NCI-H1092 treated with DMSO at 0.1 percent for 48 hours (cell line): Measurements from ENCODE around the gene PPP2R2B.
"Not testable (repeated sequence)": the region's sequence is repeated elsewhere in the genome, so short reads cannot be mapped to it uniquely, and the experiment has no call there.

Experiments used
- DNase-seq: peaks from one replicate; lab custom pipeline; 2025; lab: John Stamatoyannopoulos, UW

The PPP2R2B gene

GRCh38 chr5:146607659-146608332 lies 270.8 kb downstream of the PPP2R2B start:
- no peak for DNase-seq

GRCh38 chr5:146606893-146607292 lies 271.7 kb downstream of the PPP2R2B start:
- DNase-seq = no peak

DNA sequence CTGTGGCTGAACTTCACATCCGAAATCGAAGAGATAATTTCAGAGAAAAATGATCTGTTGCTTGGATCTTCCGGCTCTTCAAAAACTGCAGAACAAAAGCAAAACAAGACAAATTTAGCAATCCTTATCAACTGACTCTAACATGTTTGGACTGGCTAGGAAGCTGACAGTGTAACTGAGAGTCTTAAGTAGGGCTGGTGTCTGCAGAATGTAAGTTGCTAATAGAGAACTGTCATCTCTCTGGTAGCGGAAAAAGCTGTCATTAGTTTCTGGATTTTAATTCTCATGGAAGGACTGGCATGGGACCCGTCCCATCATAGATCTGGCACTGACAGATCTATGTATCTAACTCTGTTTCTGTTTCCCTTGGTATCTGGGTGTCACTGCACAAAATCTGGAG lies 278.2 kb downstream of the PPP2R2B start:
- DNase-seq = no peak

GRCh38 chr5:146599261-146599660 lies 279.3 kb downstream of the PPP2R2B start:
- no peak for DNase-seq

DNA sequence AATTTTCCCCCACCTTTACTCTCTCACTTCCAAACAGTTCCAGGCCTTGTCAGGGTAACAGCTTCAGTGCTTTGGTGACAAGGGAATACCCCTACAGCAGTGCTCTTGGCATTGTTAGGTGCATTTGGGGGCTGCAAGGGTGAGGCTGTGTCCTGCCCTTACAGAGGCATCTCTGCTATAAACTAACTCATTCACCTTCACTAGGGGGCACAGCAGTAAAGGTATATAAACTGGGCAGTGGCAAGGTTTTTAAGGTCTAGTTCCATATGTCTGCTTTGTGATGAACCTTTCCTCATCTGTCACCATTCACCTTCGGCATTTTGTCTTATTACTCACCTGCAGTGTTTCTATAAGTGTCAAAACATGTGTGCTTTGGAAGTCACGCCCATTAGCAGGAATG lies 283.5 kb downstream of the PPP2R2B start:
- DNase-seq = no peak

DNA sequence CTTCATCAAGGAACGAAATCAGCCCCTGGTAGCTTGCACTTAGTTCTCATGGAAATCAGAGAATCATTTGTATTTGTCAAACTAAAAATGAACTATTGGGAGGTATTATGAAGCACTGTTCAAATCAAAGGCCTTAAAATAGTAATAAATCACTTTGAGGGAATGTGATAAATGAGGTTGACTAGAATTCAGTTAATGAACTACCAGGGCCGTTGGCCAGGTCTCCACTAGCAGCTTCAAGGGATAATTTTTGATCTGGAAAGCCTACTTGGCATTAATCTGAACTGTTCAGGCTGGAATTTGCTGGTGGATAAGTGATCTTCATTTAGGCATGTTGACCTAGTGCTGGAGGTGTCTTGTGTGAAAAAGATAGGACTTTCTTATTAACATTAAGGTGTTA lies 286.2 kb downstream of the PPP2R2B start:
- no peak for DNase-seq

DNA sequence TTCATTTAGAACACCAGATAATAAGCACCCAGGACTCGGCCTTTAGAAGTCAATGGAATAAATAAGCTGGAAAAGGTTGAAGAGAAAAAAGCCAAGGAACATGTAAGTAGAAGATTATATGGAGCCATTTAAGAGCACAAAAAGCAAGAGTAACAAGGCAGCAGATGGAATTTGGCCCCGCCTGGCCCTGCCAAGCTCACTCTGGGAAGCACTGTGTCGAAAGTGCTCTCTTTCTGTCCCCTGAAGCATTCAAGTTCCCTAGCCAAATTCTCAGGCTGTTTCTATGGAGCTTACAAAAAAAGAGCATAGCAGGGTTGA lies 289.6 kb downstream of the PPP2R2B start:
- DNase-seq = no peak

DNA sequence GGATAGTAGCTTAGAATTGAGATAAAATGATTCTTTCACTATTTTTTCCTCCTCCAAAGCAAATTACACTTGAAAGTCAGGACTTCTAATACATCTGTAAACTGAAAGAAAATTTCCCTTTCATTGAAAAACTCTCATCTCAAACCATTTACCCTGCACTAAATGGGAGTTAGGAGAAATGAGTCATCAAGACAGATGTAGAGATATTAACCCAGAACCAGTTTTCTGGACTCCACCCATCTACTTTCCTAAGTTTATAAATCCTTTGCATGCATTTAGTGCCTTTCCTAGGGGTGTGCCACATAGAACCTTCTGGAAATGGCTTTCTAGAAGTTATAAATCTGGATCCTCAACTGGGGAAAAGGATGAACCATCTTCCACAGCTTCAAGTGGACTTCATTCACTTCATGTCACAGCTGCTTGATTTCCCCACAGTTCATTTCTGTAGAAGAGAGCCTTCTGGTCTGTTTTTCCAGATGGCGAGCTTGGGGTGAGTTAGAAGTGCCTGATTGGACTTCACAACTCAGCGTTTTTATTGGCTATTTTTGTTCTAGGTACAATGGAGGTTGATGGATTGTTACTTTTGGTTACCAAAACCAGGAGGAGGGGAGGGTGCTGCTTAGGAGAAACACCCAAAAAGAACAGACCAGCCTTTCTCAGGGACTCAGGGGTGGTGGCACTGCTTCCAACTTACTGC lies 290.1 kb downstream of the PPP2R2B start:
- DNase-seq = no peak

GRCh38 chr5:146586752-146587151 lies 291.8 kb downstream of the PPP2R2B start:
- no peak for DNase-seq

- DNase-seq = no peak
Observed at GRCh38 chr5:146584750-146585149, 293.8 kb downstream of the PPP2R2B start.

DNA sequence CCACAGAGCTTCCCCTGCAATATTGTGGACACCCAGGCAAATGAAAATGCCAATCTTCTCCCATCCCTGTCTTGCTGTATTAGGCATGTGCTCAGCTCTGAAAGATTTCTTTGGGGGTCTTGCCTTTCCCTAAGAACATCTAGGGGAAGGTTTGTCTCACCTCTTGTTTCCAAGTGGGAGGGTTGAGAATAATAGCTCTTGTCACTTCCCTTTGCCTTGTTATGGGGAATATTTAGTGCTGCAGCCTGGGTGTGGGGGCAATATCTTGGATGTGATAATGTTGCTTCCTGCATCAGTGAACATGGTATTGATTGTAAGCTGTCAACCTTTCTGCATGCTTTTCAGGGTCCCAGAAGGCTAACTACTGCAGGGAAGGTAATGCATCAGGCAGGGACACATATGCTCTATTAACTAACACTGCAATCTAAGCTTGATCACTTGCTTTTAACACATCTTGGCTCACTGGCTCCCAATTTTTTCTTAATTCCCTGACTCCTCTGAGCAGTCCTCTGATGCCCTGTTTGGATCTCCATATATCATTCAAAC lies 296.4 kb downstream of the PPP2R2B start:
- no peak for DNase-seq

DNA sequence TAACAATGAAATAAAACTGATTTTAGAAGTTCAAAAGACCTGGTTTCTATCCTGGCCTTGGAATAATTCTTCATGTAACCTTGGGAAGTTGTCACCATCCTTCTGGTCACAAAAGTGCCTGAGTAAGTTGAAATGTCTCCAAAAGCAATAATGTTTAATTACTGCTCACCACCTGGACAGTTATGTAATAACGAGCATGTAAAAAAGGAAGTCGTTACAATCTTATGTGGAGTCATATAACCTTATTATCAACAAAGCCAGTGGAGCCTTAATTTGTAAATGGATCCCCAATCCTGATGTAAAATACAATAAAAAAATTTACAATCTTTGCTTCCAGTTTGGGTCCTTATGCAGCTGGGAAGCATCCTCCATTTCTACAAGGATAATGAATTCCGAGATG lies 298.3 kb downstream of the PPP2R2B start:
- DNase-seq = no peak

- DNase-seq = no peak
Observed at GRCh38 chr5:146574713-146575112, 303.8 kb downstream of the PPP2R2B start.

GRCh38 chr5:146568161-146568560 lies 310.4 kb downstream of the PPP2R2B start:
- no peak for DNase-seq

GRCh38 chr5:146565764-146566367 lies 312.7 kb downstream of the PPP2R2B start:
- peak; percentile 77 for DNase-seq

GRCh38 chr5:146564007-146564762 lies 314.4 kb downstream of the PPP2R2B start:
- DNase-seq = no peak

DNA sequence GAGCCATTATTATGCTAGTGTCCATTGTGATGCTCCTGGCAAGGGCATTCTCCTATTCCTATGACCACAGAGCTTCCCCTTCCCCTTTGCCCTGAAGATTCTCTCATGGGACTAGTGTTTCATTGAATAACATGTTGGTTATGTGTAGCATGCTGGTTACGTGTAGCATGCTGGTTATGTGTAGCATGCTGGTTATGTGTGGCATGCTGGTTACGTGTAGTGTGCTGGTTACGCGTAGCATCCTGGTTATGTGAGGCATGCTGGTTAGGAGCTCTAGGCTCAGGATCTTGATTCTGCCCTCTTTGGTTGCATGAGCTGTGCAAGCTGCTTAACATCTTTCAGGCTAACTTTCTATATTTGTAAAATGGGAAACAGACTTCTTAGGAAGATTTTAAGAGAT lies 316.1 kb downstream of the PPP2R2B start:
- no peak for DNase-seq

GRCh38 chr5:146561711-146562110 lies 316.8 kb downstream of the PPP2R2B start:
- no peak for DNase-seq

GRCh38 chr5:146560205-146560812 lies 318.2 kb downstream of the PPP2R2B start:
- DNase-seq = no peak

GRCh38 chr5:146556884-146557283 lies 321.7 kb downstream of the PPP2R2B start:
- DNase-seq = not testable (repeated sequence)

GRCh38 chr5:146553446-146553845 lies 325.1 kb downstream of the PPP2R2B start:
- DNase-seq = no peak

DNA sequence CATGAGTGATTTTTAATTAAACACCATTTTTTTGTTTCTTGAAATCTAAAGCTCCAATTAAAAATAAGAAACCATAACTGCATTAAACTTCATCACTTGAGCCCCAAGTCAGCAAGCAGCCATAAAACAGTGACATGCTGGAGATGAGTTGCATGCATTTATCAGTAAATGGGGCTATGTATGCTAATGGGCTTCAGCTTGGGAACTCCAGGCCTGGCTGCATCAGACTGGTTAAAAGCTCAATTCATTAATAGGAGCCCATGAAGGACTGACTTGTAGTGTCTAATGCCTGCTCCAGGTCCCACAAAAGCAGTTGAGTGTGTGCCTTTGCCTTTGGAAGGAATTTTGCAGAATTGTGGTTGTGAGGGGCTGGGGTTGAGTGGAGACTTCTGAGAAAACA lies 328.9 kb downstream of the PPP2R2B start:
- DNase-seq = no peak
